ENCODE measurements around the gene AGAP1.

DNA sequence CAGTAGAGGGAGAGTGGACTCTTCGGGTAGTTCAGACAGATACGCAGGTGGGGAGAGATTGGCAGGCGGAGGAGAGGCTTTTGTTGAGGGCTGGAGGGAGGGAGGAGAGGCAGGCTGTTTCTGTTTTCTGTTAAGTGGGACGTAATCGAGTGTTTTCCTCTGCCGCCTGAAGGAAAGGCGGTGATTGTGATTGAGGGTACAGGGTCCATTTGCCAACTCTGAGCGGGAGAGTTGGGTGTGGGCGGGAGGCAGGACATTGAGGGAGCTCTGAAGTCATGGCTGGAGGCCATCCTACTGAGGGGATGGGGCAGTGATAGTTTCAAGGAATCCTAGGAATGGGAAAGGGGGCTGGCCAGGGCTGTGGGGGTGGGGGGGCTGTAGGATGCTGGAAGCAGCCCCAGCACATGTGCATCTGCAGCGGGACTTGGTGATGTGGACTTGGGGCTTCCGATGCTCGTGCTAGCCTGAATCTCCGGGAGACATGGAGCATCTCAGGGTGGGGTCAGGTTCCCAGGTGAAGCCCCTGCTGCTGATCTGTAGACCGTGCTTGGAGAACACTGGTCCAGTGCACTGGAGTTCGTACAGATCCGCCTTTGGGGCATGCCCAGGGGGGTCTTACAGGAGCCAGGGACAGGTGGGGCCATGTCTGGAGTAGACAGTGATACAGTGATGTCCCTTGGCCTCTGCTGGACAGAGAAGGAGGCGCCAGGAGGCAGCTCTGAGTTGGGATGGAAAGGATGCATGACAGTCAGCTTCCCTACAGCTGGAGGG, 167.5 kb downstream of the AGAP1 start:
- no peak for TF ChIP-seq POLR2A (IDR thresholded peaks at IDR 0.05; ENCODE audit: low read depth, low read length)
- TF ChIP-seq POLR2AphosphoS5 (IDR thresholded peaks at IDR 0.05; ENCODE audit: low read depth, low read length), result no peak
- no peak for TF ChIP-seq TAF1 (IDR thresholded peaks at IDR 0.05; ENCODE audit: borderline replicate concordance, low read depth, low read length)

Data from GM12892 (cell line).